BLaER1 treated with 17β-estradiol and CSF1 and Interleukin-3, amounts not matched to agents 10 nM and 100 nM (cell line): Measurements from ENCODE around the gene SHC2.

Experiments used
- H3K27ac ChIP-seq, 11 experiments: shearing (Covaris generic); formaldehyde crosslinking; 2 replicates each; pipeline ENCODE4 v1.8.1; 2022
- H3K27me3 ChIP-seq, 11 experiments: shearing (Covaris generic); formaldehyde crosslinking; 2 replicates each; pipeline ENCODE4 v1.8.1; 2022
- H3K36me3 ChIP-seq, 11 experiments: shearing (Covaris generic); formaldehyde crosslinking; 2 replicates each; pipeline ENCODE4 v1.8.1; 2022
- H3K4me1 ChIP-seq, 10 experiments: shearing (Covaris generic); formaldehyde crosslinking; 2 replicates each; pipeline ENCODE4 v1.8.1; 2022
- H3K4me2 ChIP-seq, 11 experiments: shearing (Covaris generic); formaldehyde crosslinking; 2 replicates each; pipeline ENCODE4 v1.8.1; 2022
- H3K4me3 ChIP-seq, 10 experiments: shearing (Covaris generic); formaldehyde crosslinking; 2 replicates each; pipeline ENCODE4 v1.8.1; 2022
- H3K9ac ChIP-seq, 11 experiments: shearing (Covaris generic); formaldehyde crosslinking; 2 replicates each; pipeline ENCODE4 v1.8.1; 2022
- H3K9me3 ChIP-seq, 11 experiments: shearing (Covaris generic); formaldehyde crosslinking; replicated peaks in 1 of 11; 2 replicates each; pipeline ENCODE4 v1.8.1; 2022
- H4K20me1 ChIP-seq, 11 experiments: shearing (Covaris generic); formaldehyde crosslinking; 2 replicates each; pipeline ENCODE4 v1.8.1; 2022
- Cebpa-rat ChIP-seq, 11 experiments: shearing (Covaris generic); IDR thresholded peaks; 2 replicates each; pipeline ENCODE4 v1.8.1; 2022

Gene SHC2

GRCh38 chr19:408902-409515 lies 51.8 kb downstream of the SHC2 start, which contains the start of gene C2CD4C:
Gene C2CD4C, minus strand, starts transcription at chr19:409147. Its CDS starts 786 bp downstream, at chr19:408361.
- Histone ChIP-seq H3K9me3 (no peaks in the 10 kb centered on the region), H4K20me1 (peaks cover 0 to 33% (median 0%) of the 10 kb centered on the region in 11 experiments; a peak in 5 of 22 replicates), H3K4me2 (peak within 1 kb of the TSS; percentile 91 to 100 (median 98)), H3K9ac (peak within 1 kb of the TSS; percentile 25 to 66 (median 61); a peak in 19 of 22 replicates), H3K4me1 (peaks cover 10 to 46% (median 36%) of the 10 kb centered on the region in 10 experiments; a peak in 18 of 20 replicates), H3K27ac (no peak within 1 kb of the TSS), H3K36me3 (no peaks in the 10 kb centered on the region), H3K4me3 (peak within 1 kb of the TSS; percentile 57 to 72 (median 63)), H3K27me3 (peaks cover 0 to 48% (median 17%) of the 10 kb centered on the region in 11 experiments; a peak in 15 of 22 replicates)
- no peak for TF ChIP-seq Cebpa-rat (IDR thresholded peaks at IDR 0.05)

- no peak for TF ChIP-seq Cebpa-rat (IDR thresholded peaks at IDR 0.05)
- H3K9me3 ChIP-seq: no peaks in the 10 kb centered on the region
- peaks cover 0 to 48% (median 17%) of the 10 kb centered on the region in 11 experiments; a peak in 15 of 22 replicates for H3K27me3 ChIP-seq
- H3K4me3 ChIP-seq: peak overlapping the region; percentile 57 to 72 (median 63)
- H3K4me2 ChIP-seq: peak overlapping the region; percentile 91 to 100 (median 98)
- peak overlapping the region; percentile 25 to 66 (median 61); a peak in 18 of 22 replicates for H3K9ac ChIP-seq
- H4K20me1 ChIP-seq: peaks cover 0 to 33% (median 0%) of the 10 kb centered on the region in 11 experiments; a peak in 5 of 22 replicates
- peaks cover 10 to 46% (median 36%) of the 10 kb centered on the region in 10 experiments; a peak in 18 of 20 replicates for H3K4me1 ChIP-seq
- H3K36me3 ChIP-seq: no peaks in the 10 kb centered on the region
- no peak overlapping the region for H3K27ac ChIP-seq
These were observed 52.4 kb downstream of the SHC2 start for GRCh38 chr19:408441-408901.

- H3K9ac ChIP-seq: peak overlapping the region in 8 of 11 experiments; percentile 30 to 66 (median 59); a peak in 11 of 22 replicates
- peak overlapping the region in 8 of 10 experiments; percentile 57 to 72 (median 63); a peak in 15 of 20 replicates for H3K4me3 ChIP-seq
- no peak for TF ChIP-seq Cebpa-rat (IDR thresholded peaks at IDR 0.05)
- H3K9me3 ChIP-seq: peaks cover 0 to under 1% (median 0%) of the 10 kb centered on the region in 11 experiments; a peak in 1 of 22 replicates
- H3K4me1 ChIP-seq: peaks cover 10 to 46% (median 36%) of the 10 kb centered on the region in 10 experiments; a peak in 18 of 20 replicates
- H3K27ac ChIP-seq: no peak overlapping the region
- no peaks in the 10 kb centered on the region for H3K36me3 ChIP-seq
- peaks cover 0 to 48% (median 17%) of the 10 kb centered on the region in 11 experiments; a peak in 15 of 22 replicates for H3K27me3 ChIP-seq
- H4K20me1 ChIP-seq: peaks cover 0 to 33% (median 0%) of the 10 kb centered on the region in 11 experiments; a peak in 5 of 22 replicates
- H3K4me2 ChIP-seq: peak overlapping the region; percentile 91 to 100 (median 98); a peak in 21 of 22 replicates
These were observed 53.1 kb downstream of the SHC2 start for GRCh38 chr19:407511-408440.

GRCh38 chr19:406971-407510 lies 53.8 kb downstream of the SHC2 start:
- H3K27ac ChIP-seq: no peak overlapping the region

GRCh38 chr19:406135-406781 lies 54.6 kb downstream of the SHC2 start:
- H3K9ac ChIP-seq: peak overlapping the region in 3 of 11 experiments; percentile 14 to 44 (median 20); a peak in 1 of 22 replicates
- H3K4me2 ChIP-seq: peak overlapping the region in 9 of 11 experiments; percentile 56 to 95 (median 70); a peak in 17 of 22 replicates
- peaks cover 0 to 48% (median 17%) of the 10 kb centered on the region in 11 experiments; a peak in 15 of 22 replicates for H3K27me3 ChIP-seq
- TF ChIP-seq Cebpa-rat (IDR thresholded peaks at IDR 0.05): no peak
- no peak overlapping the region for H3K4me3 ChIP-seq
- H3K27ac ChIP-seq: peak overlapping the region in 1 of 11 experiments; percentile 3; a peak in 1 of 22 replicates
- peaks cover 0 to 8% (median 1%) of the 10 kb centered on the region in 11 experiments; a peak in 4 of 22 replicates for H3K9me3 ChIP-seq
- H3K36me3 ChIP-seq: no peaks in the 10 kb centered on the region
- H3K4me1 ChIP-seq: peaks cover 10 to 46% (median 36%) of the 10 kb centered on the region in 10 experiments; a peak in 18 of 20 replicates
- peaks cover 0 to 25% (median 0%) of the 10 kb centered on the region in 11 experiments; a peak in 5 of 22 replicates for H4K20me1 ChIP-seq

More at GRCh38 chr19:406971-407510, 53.8 kb downstream of the SHC2 start:
- H3K4me1 ChIP-seq: peaks cover 10 to 46% (median 36%) of the 10 kb centered on the region in 10 experiments; a peak in 18 of 20 replicates
- peaks cover 0 to 28% (median 0%) of the 10 kb centered on the region in 11 experiments; a peak in 5 of 22 replicates for H4K20me1 ChIP-seq
- H3K36me3 ChIP-seq: no peaks in the 10 kb centered on the region
- no peak overlapping the region for H3K4me3 ChIP-seq
- TF ChIP-seq Cebpa-rat (IDR thresholded peaks at IDR 0.05): no peak
- no peak overlapping the region for H3K9ac ChIP-seq
- peaks cover 0 to 48% (median 17%) of the 10 kb centered on the region in 11 experiments; a peak in 15 of 22 replicates for H3K27me3 ChIP-seq
- H3K9me3 ChIP-seq: peaks cover 0 to 8% (median 0%) of the 10 kb centered on the region in 11 experiments; a peak in 1 of 22 replicates
- H3K4me2 ChIP-seq: peak overlapping the region in 8 of 11 experiments; percentile 91 to 100 (median 96); a peak in 13 of 22 replicates

GRCh38 chr19:405121-405965 lies 55.5 kb downstream of the SHC2 start:
- H3K4me1 ChIP-seq: peaks cover 10 to 46% (median 36%) of the 10 kb centered on the region in 10 experiments; a peak in 18 of 20 replicates
- H3K27ac ChIP-seq: peak overlapping the region in 1 of 11 experiments; percentile 3; a peak in 2 of 22 replicates
- H3K4me2 ChIP-seq: peak overlapping the region; percentile 40 to 95 (median 68)
- H4K20me1 ChIP-seq: peaks cover 0 to 25% (median 0%) of the 10 kb centered on the region in 11 experiments; a peak in 5 of 22 replicates
- H3K27me3 ChIP-seq: peaks cover 0 to 46% (median 16%) of the 10 kb centered on the region in 11 experiments; a peak in 15 of 22 replicates
- peaks cover 0 to 10% (median 5%) of the 10 kb centered on the region in 11 experiments; a peak in 4 of 22 replicates for H3K9me3 ChIP-seq
- H3K36me3 ChIP-seq: no peaks in the 10 kb centered on the region
- H3K9ac ChIP-seq: peak overlapping the region in 4 of 11 experiments; percentile 14 to 44 (median 32); a peak in 4 of 22 replicates
- TF ChIP-seq Cebpa-rat (IDR thresholded peaks at IDR 0.05): no peak
- no peak overlapping the region for H3K4me3 ChIP-seq
